GM23338 (cell line): Measurements from ENCODE around the gene GNL2.

Experiments used
- CREB1 ChIP-seq: fragments of 250-450 bp; sonication (Bioruptor Pico); IDR thresholded peaks from 2 replicates; pipeline ENCODE4 v1.5.0; 2020; ENCODE audit warnings: low read depth, mild to moderate bottlenecking, moderate library complexity
- EZH2 ChIP-seq: fragments of 200-600 bp; sonication (generic); IDR thresholded peaks from one replicate; pipeline ENCODE4 v1.8.0; 2017; ENCODE audit warnings: antibody characterized with exemption, mild to moderate bottlenecking, low read depth; ENCODE audit not compliant: unreplicated experiment
- EZH2phosphoT487 ChIP-seq: fragments of 200-600 bp; sonication (generic); IDR thresholded peaks from one replicate; pipeline ENCODE4 v1.8.1; 2018; ENCODE audit warnings: antibody characterized with exemption; ENCODE audit not compliant: unreplicated experiment
- NANOG ChIP-seq: IDR thresholded peaks from 2 replicates; pipeline ENCODE4 v1.6.1; 2016; ENCODE audit warnings: antibody characterized with exemption, borderline replicate concordance
- POLR2AphosphoS5 ChIP-seq: IDR thresholded peaks from 2 replicates; pipeline ENCODE4 v1.6.1; 2016; ENCODE audit warnings: antibody characterized with exemption, low read depth
- ZNF331 ChIP-seq: fragments of 250-450 bp; sonication (Bioruptor Pico); IDR thresholded peaks from 2 replicates; pipeline ENCODE4 v1.5.0; 2020; ENCODE audit warnings: low read depth, mild to moderate bottlenecking, moderate library complexity
- TF ChIP-seq, protein P1 (sequence below), 2 experiments: fragments of 200-600 bp in 1 of 2; sonication (generic) in 1 of 2; conservative IDR thresholded peaks; 2 replicates each; pipeline versions ENCODE4 v1.5.1 to v1.6.1; 2016 to 2017; ENCODE audit warnings: antibody characterized with exemption in 2 of 2, low read depth in 2 of 2, mild to moderate bottlenecking in 2 of 2, moderate library complexity in 1 of 2

DNA sequence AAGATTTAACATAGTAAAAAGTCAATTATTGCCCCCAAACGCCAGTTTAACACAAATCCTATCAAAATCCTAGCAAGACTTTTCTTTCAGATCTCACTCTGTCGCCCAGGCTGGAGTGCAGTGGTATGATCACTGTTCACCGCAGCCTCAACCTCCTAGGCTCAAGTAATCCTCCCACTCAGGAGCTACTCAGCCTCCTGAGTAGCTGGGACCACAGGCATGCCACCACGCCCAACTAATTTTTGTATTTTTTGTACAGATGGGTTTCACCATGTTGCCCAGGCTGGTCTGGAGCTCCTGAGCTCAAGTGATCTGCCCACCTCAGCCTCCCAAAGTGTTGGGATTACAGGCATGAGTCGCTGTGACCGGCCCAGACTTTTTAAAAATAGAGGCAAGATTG lies 46.4 kb downstream of the GNL2 start:
- TF ChIP-seq, protein P1, sequence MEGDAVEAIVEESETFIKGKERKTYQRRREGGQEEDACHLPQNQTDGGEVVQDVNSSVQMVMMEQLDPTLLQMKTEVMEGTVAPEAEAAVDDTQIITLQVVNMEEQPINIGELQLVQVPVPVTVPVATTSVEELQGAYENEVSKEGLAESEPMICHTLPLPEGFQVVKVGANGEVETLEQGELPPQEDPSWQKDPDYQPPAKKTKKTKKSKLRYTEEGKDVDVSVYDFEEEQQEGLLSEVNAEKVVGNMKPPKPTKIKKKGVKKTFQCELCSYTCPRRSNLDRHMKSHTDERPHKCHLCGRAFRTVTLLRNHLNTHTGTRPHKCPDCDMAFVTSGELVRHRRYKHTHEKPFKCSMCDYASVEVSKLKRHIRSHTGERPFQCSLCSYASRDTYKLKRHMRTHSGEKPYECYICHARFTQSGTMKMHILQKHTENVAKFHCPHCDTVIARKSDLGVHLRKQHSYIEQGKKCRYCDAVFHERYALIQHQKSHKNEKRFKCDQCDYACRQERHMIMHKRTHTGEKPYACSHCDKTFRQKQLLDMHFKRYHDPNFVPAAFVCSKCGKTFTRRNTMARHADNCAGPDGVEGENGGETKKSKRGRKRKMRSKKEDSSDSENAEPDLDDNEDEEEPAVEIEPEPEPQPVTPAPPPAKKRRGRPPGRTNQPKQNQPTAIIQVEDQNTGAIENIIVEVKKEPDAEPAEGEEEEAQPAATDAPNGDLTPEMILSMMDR (conservative IDR thresholded peaks at IDR 0.05; ENCODE audit: low read depth in 2 of 2): no peak
- no peak for TF ChIP-seq CREB1
- no peak for TF ChIP-seq EZH2
- TF ChIP-seq NANOG: no peak
- no peak for TF ChIP-seq EZH2phosphoT487
- TF ChIP-seq POLR2AphosphoS5: no peak
- no peak for TF ChIP-seq ZNF331 (CRISPR knock-in tag)
